ACC112 (cell line): ENCODE data around the gene SYT13.

ENCODE experiments used
- H2AFZ ChIP-seq: fragments of 200-600 bp; sonication (generic); one replicate; pipeline ENCODE4 v1.6.0; 2017; ENCODE audit warnings: antibody characterized with exemption, low read length; ENCODE audit not compliant: unreplicated experiment
- H3K27ac ChIP-seq: fragments of 200-600 bp; sonication (generic); 2 replicates; pipeline ENCODE4 v1.5.1; 2014; ENCODE audit warnings: low read depth, mild to moderate bottlenecking, antibody characterized with exemption, low read length, moderate library complexity
- H3K27me3 ChIP-seq: fragments of 200-600 bp; sonication (generic); 2 replicates; pipeline ENCODE4 v1.6.1; 2014; ENCODE audit warnings: mild to moderate bottlenecking, antibody characterized with exemption, low read length, moderate library complexity, mixed read lengths; ENCODE audit not compliant: insufficient read depth
- H3K36me3 ChIP-seq: fragments of 200-600 bp; sonication (generic); 2 replicates; pipeline ENCODE4 v1.6.1; 2016; ENCODE audit warnings: mild to moderate bottlenecking, antibody characterized with exemption, low read length, moderate library complexity, mixed read lengths; ENCODE audit not compliant: insufficient read depth
- H3K4me1 ChIP-seq: fragments of 200-600 bp; sonication (generic); one replicate; pipeline ENCODE4 v1.6.1; 2016; ENCODE audit warnings: low read length, mixed read lengths; ENCODE audit not compliant: insufficient read depth, unreplicated experiment, control insufficient read depth
- H3K4me3 ChIP-seq: fragments of 200-600 bp; sonication (generic); 2 replicates; pipeline ENCODE4 v1.5.1; 2014; ENCODE audit warnings: mild to moderate bottlenecking, low read depth, low read length
- H3K79me2 ChIP-seq: fragments of 200-600 bp; sonication (generic); one replicate; pipeline ENCODE4 v1.6.0; 2016; ENCODE audit warnings: low read length; ENCODE audit not compliant: control insufficient read depth, unreplicated experiment, insufficient read depth

SYT13 gene

GRCh38 chr11:45209891-45210699 is 76.0 kb downstream of the SYT13 start:
- Histone ChIP-seq H3K36me3 (no peaks in the 10 kb centered on the region), H3K27ac (no peak overlapping the region), H2AFZ (no peak overlapping the region)

GRCh38 chr11:45209000-45209879 is 76.9 kb downstream of the SYT13 start:
- H3K27ac ChIP-seq: no peak overlapping the region
- H2AFZ ChIP-seq: no peak overlapping the region
- H3K27me3 ChIP-seq: no peaks in the 10 kb centered on the region
- H3K4me1 ChIP-seq: peaks cover 12% of the 10 kb centered on the region
- no peaks in the 10 kb centered on the region for H3K79me2 ChIP-seq
- no peaks in the 10 kb centered on the region for H3K36me3 ChIP-seq
- no peak overlapping the region for H3K4me3 ChIP-seq

More at GRCh38 chr11:45209891-45210699, 76.0 kb downstream of the SYT13 start:
- Histone ChIP-seq H3K4me3 (no peak overlapping the region), H3K27me3 (no peaks in the 10 kb centered on the region), H3K79me2 (no peaks in the 10 kb centered on the region), H3K4me1 (peaks cover 12% of the 10 kb centered on the region)

- Histone ChIP-seq H3K79me2 (no peaks in the 10 kb centered on the region), H3K27me3 (no peaks in the 10 kb centered on the region), H3K4me1 (peaks cover 12% of the 10 kb centered on the region), H2AFZ (no peak overlapping the region), H3K36me3 (no peaks in the 10 kb centered on the region), H3K4me3 (no peak overlapping the region), H3K27ac (no peak overlapping the region)
These were observed 78.0 kb downstream of the SYT13 start for GRCh38 chr11:45208135-45208534.

GRCh38 chr11:45205978-45206377 is 80.2 kb downstream of the SYT13 start:
- Histone ChIP-seq H3K79me2 (no peaks in the 10 kb centered on the region), H3K4me1 (peaks cover 12% of the 10 kb centered on the region), H2AFZ (no peak overlapping the region), H3K4me3 (no peak overlapping the region), H3K36me3 (no peaks in the 10 kb centered on the region), H3K27me3 (no peaks in the 10 kb centered on the region), H3K27ac (no peak overlapping the region)

GRCh38 chr11:45204761-45205160 is 81.4 kb downstream of the SYT13 start:
- Histone ChIP-seq H3K4me3 (no peak overlapping the region), H3K27ac (no peak overlapping the region), H3K27me3 (no peaks in the 10 kb centered on the region), H2AFZ (no peak overlapping the region), H3K79me2 (no peaks in the 10 kb centered on the region), H3K36me3 (no peaks in the 10 kb centered on the region), H3K4me1 (peaks cover 5% of the 10 kb centered on the region)

- no peaks in the 10 kb centered on the region for H3K36me3 ChIP-seq
- H3K27ac ChIP-seq: no peak overlapping the region
- no peaks in the 10 kb centered on the region for H3K27me3 ChIP-seq
- no peaks in the 10 kb centered on the region for H3K79me2 ChIP-seq
- H2AFZ ChIP-seq: no peak overlapping the region
- no peak overlapping the region for H3K4me3 ChIP-seq
- no peaks in the 10 kb centered on the region for H3K4me1 ChIP-seq
These were observed 92.4 kb downstream of the SYT13 start for GRCh38 chr11:45193695-45194094.
